Kasumi-1 (cell line): ENCODE results near the gene CCZ1B.
"Not testable (repeated sequence)": the region's sequence is repeated elsewhere in the genome, so short reads cannot be mapped to it uniquely, and the experiment has no call there.

Experiments
- DNase-seq, 2 experiments: peaks; one replicate each; lab custom pipeline; 2025; lab: John Stamatoyannopoulos, UW

The CCZ1B gene

DNA sequence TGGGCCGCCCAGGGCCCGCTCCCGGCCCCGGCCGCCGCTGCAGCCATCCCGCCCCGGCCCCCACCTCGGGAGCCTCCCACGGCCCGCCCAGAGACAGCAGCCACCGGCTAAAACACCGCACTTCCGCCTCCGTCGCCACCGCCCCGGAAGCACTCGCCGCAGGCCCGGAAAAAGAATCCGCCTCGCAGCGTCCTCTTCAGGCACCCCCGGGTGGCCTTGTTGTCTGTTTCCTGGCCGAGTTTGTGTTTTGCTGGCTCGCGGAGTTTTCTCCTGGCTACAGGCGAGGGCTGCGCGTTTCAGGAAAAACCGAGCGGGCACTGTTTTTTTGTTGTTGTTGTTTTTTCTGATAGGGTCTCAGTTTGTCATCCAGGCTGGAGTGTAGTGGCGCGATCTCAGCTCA, at the start of gene CCZ1B:
Gene CCZ1B (minus strand): TSS at position 125 of the 400 bp plus-strand sequence. CDS start 78 bp downstream, at position 47.
- DNase-seq = peak; percentile 39 to 44

DNA sequence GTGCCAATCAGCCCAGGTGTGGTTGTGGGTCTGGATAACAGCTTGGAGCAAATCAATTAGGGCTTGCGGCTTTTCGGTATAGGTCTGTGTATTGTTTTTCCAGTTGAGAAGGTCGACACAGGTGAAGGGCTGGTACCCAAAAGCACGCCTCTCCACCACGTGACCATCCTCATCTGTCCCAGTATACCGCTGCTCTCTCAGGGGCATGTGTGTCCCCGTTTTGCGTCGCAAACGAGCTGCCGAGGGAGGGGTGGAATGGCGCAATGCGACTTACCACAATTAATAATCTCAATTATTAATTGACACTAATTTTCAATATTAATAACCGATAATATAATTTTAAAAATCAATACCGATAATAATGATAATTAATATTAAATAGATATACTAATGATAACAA, 48.9 kb upstream of the CCZ1B start:
- DNase-seq = not testable (repeated sequence)

DNA sequence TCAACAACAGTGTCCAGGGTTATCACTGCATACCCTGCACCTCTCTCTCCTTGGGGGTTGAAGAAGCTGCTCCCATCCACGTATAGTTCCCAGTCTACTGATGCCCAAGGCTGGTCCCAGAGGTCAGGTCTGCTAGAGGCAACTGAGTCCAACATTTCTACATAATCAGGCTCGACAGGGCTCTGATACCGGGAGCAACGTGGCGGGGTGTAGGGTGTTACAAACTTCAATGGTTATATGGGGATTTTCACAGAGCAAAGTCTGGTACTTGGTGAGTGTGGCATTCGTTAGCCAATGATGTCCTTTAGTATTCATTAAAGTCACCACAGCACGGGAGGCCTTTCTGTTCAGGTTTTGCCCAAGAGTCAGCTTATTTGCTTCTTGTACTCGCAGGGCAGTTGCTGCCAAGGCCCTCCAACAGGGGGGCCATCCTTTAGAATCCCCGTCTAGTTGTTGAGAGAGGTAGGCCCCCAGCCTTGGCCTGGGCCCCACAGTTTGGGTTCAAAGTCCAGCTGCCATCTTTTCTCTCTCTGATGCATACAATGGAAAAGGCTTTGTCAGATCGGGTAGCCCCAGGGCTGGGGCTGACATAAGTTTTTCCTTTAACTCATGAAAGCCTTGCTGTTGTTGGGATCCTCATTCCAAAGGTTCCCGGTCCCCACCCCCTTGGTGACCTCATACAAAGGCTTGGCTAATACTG, 46.3 kb upstream of the CCZ1B start:
- DNase-seq = not testable (repeated sequence)

- not testable (repeated sequence) for DNase-seq
Measured at GRCh38 chr7:6871421-6872144, 45.5 kb upstream of the CCZ1B start.

GRCh38 chr7:6864751-6865150, 38.7 kb upstream of the CCZ1B start:
- not testable (repeated sequence) for DNase-seq

DNA sequence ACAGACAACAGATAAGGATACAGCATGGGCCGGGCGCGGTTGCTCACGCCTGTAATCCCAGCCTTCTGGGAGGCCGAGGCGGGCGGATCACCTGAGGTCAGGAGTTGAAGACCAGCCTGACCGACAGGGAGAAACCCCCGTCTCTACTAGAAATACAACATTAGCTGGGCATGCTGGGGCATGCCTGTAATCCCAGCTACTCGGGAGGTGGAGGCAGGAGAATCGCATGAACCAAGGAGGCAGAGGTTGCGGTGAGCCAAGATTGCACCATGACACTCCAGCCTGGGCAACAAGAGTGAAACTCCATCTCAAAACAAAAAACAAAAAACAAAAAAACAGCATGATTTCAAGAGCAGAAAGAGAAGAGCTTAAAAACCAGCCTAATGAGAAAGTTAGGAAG, 38.1 kb upstream of the CCZ1B start:
- DNase-seq = not testable (repeated sequence)

- DNase-seq = not testable (repeated sequence)
Measured at GRCh38 chr7:6862876-6863275, 36.8 kb upstream of the CCZ1B start.

- peak in 1 of 2 experiments; percentile 3 for DNase-seq
Measured at GRCh38 chr7:6857721-6858314, 31.7 kb upstream of the CCZ1B start.

GRCh38 chr7:6855563-6856131, 29.6 kb upstream of the CCZ1B start:
- not testable (repeated sequence) for DNase-seq

DNA sequence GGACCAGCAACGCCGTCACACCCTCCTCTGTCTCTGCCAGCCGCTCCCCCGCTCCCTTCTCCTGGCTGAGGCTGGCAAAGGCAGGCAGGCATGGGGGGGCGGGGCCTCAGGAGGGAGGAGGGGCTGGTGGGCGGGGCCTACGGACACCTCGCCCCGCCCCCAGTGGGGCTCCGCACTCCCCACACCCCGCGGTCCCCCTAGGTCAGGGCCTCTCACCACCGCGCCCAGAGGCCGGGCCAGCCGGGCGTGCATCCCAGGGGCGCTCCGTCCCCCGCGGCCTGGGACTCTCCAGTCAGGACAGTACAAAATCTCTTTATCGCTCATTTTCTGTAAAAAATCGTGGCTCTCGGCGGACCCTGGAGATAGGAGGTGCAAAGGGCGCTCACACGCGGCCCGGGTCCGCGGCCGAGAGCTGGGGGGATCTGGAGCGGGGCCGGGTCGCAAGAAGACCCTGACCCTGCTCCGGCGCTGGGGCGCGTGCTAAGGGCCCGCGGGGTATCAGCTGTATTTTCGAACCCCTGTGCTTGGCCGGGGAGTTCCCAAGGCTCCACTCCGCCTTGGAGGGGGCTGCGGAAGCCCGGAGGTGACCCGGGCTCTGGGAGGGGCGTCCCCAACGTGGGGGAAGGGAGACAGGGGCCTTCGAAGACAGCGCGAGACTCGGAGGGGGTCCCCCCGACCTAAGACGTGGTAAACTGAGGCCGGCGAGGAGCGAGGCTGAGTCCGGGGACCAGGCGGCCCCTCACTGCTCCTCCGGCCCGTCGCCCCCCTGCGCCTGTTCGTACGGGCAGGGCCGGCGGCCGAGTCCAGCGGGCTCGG, 28.9 kb upstream of the CCZ1B start:
- not testable (repeated sequence) for DNase-seq

GRCh38 chr7:6853681-6854080, 27.6 kb upstream of the CCZ1B start:
- DNase-seq = not testable (repeated sequence)

- DNase-seq = not testable (repeated sequence)
Measured at GRCh38 chr7:6849127-6849526, 23.1 kb upstream of the CCZ1B start.

DNA sequence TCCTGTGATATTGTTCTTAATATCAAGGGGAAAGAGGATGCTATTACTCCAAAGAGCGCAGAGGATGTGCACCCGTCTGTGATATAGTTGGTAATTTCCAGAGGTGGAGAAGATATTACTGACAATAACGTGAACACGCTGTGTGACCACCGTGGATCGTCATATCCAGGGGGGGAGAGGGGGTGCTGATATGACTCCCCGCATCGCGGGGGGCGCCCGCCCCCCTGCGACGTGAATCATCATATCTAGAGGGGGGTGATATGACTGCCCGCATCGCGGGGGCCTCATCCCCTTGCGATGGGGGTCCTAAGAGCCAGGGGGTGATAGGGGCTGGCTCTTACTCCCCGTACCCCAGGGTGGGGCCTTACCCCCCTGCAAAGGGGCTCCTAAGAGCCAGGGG, 21.7 kb upstream of the CCZ1B start:
- not testable (repeated sequence) for DNase-seq

DNA sequence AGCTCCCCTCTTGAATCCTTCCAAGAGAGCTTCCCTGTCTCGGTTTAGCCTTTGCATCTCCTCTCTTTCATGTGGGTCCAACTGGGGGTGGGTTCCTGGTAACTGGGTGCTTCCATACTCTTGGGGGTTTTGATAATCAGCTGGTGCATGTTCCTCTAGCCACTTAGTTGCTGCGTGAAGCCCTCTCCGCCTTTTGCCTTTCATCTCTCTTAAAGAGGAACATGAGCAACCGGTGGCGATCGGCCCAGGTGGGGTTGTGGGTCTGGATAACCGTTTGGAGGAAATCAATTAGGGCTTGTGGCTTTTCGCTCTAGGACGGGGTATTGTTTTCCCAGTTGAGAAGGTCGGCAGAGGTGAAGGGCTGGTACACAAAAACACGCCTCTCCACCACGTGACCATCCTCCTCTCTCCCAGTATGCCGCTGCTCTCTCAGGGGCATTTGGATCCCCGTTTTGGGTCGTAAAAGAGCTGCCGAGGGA, 19.9 kb upstream of the CCZ1B start:
- DNase-seq = not testable (repeated sequence)

DNA sequence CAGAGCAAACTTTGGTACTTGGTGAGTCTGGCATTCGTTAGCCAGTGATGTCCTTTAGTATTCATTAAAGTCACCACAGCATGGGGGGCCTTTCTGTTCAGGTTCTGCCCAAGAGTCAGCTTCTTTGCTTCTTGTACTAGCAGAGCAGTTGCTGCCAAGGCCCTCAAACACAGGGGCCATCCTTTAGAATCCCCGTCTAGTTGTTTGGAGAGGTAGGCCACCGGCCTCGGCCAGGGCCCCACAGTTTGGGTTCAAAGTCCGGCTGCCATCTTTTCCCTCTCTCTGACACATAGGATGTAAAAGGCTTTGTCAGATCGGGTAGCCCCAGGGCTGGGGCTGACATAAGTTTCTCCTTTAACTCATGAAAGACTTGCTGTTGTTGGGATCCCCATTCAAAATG, 17.6 kb upstream of the CCZ1B start:
- not testable (repeated sequence) for DNase-seq

DNA sequence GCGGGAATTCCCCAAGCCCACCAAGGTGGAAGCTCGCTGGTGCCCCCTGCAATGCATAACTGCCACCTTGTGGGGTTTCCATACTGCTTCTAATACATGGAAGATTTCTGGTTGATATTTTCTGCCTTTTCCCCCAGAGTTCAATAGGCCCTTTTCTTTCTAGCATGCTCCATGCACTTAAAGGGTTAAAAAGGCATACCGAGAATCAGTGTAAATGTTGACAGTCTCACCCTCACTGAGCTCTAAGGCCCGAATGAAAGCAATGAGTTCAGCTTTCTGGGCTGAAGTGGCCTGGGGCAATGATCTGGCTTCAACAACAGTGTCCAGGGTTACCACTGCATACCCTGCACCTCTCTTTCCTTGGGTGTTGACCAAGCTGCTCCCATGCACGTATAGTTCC, 17.0 kb upstream of the CCZ1B start:
- not testable (repeated sequence) for DNase-seq

DNA sequence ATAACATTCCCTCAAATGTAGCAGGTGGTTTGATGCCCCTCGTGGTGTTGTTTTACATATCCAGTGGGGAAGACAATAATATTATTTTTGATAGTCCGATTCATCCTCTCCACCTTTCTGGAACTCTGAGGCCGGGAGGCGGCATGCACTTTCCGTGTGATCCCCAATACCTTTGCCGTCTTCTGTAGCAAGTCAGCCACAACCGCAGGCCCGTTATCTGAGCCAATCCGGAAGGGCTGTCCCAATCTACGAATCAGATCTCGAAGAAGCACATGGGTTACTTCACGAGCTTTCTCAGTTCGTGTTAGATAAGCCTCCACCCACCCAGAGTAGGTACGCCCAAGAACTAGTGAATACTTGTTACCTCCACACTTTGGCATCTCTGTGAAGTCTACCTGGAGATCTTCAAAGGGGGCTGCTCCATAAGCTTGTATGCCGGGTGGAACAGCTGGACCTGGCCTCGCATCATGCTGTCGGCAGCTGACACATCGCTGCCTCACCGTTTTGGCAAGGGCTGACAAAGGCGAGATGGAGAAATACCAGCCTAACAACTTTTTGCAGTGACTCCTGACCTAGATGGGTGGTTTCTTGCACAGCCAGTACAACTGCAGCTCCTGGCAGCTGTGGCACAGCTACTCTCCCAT, 16.3 kb upstream of the CCZ1B start:
- not testable (repeated sequence) for DNase-seq

DNA sequence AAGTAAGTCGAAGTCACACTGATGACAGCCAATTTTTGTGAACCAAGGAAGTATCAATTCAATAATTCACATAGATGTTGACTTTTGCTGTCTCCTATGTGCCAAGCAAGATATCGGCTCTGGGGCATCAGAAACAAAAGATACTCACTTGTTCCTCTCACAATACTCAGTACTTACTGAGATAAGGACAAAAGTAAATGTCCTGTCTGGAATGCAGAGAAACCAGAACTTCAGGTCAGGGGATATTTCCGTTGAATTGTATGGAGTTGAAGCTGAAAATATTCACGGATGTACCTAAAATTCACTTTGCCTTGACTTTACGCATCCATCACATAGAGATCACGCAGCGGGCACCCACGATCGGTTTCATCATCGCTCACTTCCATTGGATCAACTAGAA, 11.0 kb upstream of the CCZ1B start:
- DNase-seq = not testable (repeated sequence)

- DNase-seq = not testable (repeated sequence)
Measured at GRCh38 chr7:6835521-6835920, 9.4 kb upstream of the CCZ1B start.

DNA sequence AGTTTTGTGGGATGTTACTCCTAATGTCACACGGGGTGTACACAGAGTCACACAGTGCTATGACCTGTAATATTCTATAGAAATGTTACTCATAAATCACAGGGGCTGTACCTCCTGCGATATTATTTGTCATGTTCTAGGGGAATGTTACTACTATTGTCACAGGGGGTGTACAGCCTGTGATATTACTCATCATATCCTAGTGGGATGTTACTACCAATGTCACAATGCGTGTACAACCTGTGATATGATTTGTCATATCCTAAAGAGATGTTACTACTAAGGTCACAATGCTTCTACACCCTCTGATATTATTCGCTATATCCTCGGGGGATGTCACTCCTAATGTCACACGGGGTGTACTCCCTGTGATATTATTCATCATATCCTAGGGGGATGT, 7.6 kb upstream of the CCZ1B start:
- no peak for DNase-seq
